ENCODE measurements around the gene ZNF780A.
"Not testable (repeated sequence)": the region's sequence is repeated elsewhere in the genome, so short reads cannot be mapped to it uniquely, and the experiment has no call there.

The ZNF780A gene

GRCh38 chr19:40129425-40129824 lies 38.7 kb upstream of the ZNF780A start:
- DNase-seq (ENCODE audit: insufficient read length, low spot score) = no peak
- FAIRE-seq = no peak
- TF ChIP-seq, protein P1, sequence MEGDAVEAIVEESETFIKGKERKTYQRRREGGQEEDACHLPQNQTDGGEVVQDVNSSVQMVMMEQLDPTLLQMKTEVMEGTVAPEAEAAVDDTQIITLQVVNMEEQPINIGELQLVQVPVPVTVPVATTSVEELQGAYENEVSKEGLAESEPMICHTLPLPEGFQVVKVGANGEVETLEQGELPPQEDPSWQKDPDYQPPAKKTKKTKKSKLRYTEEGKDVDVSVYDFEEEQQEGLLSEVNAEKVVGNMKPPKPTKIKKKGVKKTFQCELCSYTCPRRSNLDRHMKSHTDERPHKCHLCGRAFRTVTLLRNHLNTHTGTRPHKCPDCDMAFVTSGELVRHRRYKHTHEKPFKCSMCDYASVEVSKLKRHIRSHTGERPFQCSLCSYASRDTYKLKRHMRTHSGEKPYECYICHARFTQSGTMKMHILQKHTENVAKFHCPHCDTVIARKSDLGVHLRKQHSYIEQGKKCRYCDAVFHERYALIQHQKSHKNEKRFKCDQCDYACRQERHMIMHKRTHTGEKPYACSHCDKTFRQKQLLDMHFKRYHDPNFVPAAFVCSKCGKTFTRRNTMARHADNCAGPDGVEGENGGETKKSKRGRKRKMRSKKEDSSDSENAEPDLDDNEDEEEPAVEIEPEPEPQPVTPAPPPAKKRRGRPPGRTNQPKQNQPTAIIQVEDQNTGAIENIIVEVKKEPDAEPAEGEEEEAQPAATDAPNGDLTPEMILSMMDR (IDR thresholded peaks at IDR 0.05; ENCODE audit: insufficient read depth, missing control alignments) = no peak

DNA sequence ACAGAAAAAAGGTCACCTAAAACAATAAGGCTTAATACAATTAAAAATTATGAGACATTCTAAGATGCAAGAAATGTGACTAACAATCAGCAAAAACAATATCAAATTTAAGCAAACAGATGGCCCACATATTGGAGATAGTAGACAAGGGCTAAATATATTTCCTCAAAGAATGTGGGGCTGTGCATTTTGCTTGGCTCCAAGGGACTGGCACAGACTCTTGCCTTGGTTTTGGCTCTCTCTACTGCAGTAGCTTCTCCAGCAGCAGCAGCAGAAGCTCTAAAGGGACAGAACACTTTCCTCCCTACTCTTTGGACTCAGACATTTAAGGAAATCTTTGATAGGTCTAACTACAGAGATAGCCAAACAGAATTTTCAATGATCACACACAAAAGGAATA lies 38.2 kb upstream of the ZNF780A start:
- TF ChIP-seq, protein P1 (IDR thresholded peaks at IDR 0.05; ENCODE audit: insufficient read depth, missing control alignments) = no peak
- no peak for FAIRE-seq
- DNase-seq (ENCODE audit: insufficient read length, low spot score) = no peak

GRCh38 chr19:40119380-40119779 lies 28.6 kb upstream of the ZNF780A start:
- DNase-seq (ENCODE audit: insufficient read length, low spot score) = no peak
- TF ChIP-seq, protein P1 (IDR thresholded peaks at IDR 0.05; ENCODE audit: insufficient read depth, missing control alignments) = no peak
- FAIRE-seq = no peak

DNA sequence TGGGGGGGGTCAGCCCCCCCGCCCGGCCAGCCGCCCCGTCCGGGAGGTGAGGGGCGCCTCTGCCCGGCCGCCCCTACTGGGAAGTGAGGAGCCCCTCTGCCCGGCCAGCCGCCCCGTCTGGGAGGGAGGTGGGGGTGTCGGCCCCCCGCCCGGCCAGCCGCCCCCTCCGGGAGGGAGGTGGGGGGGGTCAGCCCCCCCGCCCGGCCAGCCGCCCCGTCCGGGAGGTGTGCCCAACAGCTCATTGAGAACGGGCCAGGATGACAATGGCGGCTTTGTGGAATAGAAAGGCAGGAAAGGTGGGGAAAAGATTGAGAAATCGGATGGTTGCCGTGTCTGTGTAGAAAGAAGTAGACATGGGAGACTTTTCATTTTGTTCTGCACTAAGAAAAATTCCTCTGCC lies 27.9 kb upstream of the ZNF780A start:
- not testable (repeated sequence) for FAIRE-seq; DNase-seq (ENCODE audit: insufficient read length, low spot score)

- DNase-seq (ENCODE audit: insufficient read length, low spot score) (no peak), FAIRE-seq (no peak)
- TF ChIP-seq, protein P1 (IDR thresholded peaks at IDR 0.05; ENCODE audit: insufficient read depth, missing control alignments) = no peak
Measured at GRCh38 chr19:40116075-40116474, 25.3 kb upstream of the ZNF780A start.

DNA sequence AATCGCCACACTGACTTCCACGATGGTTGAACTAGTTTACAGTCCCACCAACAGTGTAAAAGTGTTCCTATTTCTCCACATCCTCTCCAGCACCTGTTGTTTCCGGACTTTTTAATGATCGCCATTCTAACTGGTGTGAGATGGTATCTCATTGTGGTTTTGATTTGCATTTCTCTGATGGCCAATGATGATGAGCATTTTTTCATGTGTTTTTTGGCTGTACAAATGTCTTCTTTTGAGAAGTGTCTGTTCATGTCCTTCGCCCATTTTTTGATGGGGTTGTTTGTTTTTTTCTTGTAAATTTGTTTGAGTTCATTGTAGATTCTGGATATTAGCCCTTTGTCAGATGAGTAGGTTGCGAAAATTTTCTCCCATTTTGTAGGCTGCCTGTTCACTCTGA lies 23.4 kb upstream of the ZNF780A start:
- FAIRE-seq; DNase-seq (ENCODE audit: insufficient read length, low spot score): not testable (repeated sequence)

GRCh38 chr19:40112271-40112670 lies 21.5 kb upstream of the ZNF780A start:
- not testable (repeated sequence) for DNase-seq (ENCODE audit: insufficient read length, low spot score); FAIRE-seq

GRCh38 chr19:40110570-40110969 lies 19.8 kb upstream of the ZNF780A start:
- no peak for DNase-seq (ENCODE audit: insufficient read length, low spot score)
- TF ChIP-seq, protein P1 (IDR thresholded peaks at IDR 0.05; ENCODE audit: insufficient read depth, missing control alignments) = no peak
- FAIRE-seq = no peak

GRCh38 chr19:40104754-40105153 lies 14.0 kb upstream of the ZNF780A start:
- TF ChIP-seq, protein P1 (IDR thresholded peaks at IDR 0.05; ENCODE audit: insufficient read depth, missing control alignments) = no peak
- FAIRE-seq (no peak), DNase-seq (ENCODE audit: insufficient read length, low spot score) (no peak)

Data from D721Med (cell line).